Stimulated activated CD8-positive, alpha-beta memory T cell treated with anti-CD3 and anti-CD28 coated beads, Interleukin-12 subunit alpha, Interleukin-12 subunit beta, amount 100 ng/mL, for 1 hour (primary cell): ENCODE measurements around the gene CNOT6L.

Experiments used
- DNase-seq: peaks from one replicate; pipeline ENCODE4 v3.0.0-alpha.2; 2020; ENCODE audit warnings: low read depth

The CNOT6L gene

GRCh38 chr4:77712675-77713074 is 106.5 kb downstream of the CNOT6L start:
- no peak for DNase-seq

DNA sequence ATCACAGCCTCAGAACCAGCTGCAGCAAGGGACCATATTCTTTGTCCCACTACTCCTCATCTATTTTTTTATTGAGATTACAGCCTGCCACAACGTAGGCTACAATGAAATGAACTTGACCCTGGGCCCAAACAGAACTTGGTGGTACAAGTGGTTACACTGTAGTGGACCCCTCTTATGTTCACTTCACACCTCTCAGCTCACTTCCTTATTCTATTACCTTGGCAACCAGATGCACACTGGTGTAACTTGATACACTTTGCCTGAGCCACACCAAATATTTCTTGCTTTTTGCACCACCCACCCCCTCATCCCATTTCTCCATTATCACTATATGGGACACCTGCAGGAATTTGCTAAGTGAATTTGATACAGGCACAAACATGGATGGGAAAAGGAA is 107.7 kb downstream of the CNOT6L start:
- no peak for DNase-seq

DNA sequence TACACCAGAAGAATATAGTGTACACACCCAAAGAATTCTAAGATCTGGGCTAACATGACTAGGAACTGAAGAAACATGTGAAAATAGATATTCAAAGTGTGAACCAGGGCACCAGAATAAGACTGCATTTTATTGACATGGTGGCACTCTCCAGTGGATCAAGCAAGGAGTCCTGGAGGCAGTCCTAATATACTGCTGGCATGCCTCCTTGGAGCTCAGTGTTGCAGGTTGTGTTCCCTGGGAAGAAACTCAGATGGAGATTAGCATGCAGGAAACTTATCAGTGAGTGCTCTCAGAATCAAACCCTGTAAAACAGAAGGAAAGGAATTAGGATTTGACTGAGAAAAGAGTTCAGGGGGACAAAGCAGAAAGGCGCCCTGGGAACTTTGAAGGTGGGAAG is 108.5 kb downstream of the CNOT6L start:
- DNase-seq = no peak

- no peak for DNase-seq
These were observed 109.1 kb downstream of the CNOT6L start for GRCh38 chr4:77710059-77710458.

DNA sequence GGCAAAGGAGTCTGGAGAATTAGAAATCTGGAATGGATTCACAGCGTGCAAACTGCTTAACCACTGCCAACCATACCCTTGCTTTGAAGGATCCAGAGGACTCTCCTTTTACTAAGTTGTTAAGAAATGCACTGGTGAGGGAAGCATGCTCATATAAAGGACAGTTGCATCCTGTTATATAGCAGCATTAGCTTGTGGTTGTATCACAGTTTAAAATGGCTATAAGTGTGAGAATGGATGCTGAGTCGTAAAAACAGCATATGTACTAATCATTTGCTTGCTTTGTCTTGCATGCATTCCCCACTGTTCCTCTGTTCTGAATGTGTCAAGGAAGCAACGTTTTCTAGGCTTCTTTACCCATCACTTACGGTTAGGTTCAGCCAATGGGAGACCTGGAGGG is 112.5 kb downstream of the CNOT6L start:
- no peak for DNase-seq

- DNase-seq = no peak
These were observed 115.5 kb downstream of the CNOT6L start for GRCh38 chr4:77703666-77704065.

GRCh38 chr4:77701121-77701520 is 118.0 kb downstream of the CNOT6L start:
- no peak for DNase-seq

DNA sequence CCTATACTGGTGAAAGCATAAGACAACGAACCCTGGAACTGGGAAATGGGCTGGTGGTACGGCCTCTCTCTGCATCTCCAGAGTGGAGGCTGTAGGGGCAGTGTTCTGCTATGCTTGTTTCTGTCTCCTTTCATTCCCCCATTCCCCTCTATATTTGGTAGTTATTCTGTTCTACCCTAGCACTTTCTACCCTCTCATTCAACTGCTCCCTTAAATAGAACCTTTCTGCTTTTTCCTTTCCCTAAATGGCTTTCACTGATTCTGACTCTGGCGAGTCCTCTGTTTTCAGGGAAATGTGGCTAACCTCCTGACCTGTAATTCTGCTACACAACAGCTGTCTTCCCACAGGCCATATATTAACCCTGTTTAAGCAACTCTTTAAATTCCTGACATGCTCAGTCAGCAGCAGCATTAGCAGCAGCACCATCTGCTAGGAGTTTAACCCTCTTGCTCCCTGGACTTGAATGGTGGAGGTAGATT is 119.4 kb downstream of the CNOT6L start:
- DNase-seq = no peak

- DNase-seq = no peak
These were observed 121.1 kb downstream of the CNOT6L start for GRCh38 chr4:77697860-77698590.

- no peak for DNase-seq
These were observed 123.4 kb downstream of the CNOT6L start for GRCh38 chr4:77695774-77696173.

- DNase-seq = no peak
These were observed 126.2 kb downstream of the CNOT6L start for GRCh38 chr4:77692847-77693432.

GRCh38 chr4:77681792-77682191 is 137.4 kb downstream of the CNOT6L start:
- DNase-seq = no peak

- no peak for DNase-seq
These were observed 142.3 kb downstream of the CNOT6L start for GRCh38 chr4:77676842-77677241.

DNA sequence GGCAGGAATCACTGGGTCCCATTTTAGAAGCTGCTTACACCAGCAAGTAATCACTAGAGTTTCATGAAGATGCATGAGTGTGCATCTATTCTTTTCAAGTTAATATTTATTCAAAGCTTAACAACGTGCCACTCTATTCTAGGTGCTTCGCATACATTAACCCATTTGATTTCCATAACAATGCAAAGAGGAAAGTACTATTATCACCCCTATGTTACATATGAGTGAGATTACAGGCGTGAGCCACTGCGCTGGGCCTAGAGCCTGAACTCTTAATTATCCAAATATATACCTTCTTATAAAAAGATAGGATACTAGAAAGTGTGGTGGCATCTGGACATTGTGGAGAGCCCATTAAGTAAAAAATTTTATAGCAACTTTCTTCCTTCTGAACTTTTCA is 148.1 kb downstream of the CNOT6L start:
- DNase-seq = no peak

DNA sequence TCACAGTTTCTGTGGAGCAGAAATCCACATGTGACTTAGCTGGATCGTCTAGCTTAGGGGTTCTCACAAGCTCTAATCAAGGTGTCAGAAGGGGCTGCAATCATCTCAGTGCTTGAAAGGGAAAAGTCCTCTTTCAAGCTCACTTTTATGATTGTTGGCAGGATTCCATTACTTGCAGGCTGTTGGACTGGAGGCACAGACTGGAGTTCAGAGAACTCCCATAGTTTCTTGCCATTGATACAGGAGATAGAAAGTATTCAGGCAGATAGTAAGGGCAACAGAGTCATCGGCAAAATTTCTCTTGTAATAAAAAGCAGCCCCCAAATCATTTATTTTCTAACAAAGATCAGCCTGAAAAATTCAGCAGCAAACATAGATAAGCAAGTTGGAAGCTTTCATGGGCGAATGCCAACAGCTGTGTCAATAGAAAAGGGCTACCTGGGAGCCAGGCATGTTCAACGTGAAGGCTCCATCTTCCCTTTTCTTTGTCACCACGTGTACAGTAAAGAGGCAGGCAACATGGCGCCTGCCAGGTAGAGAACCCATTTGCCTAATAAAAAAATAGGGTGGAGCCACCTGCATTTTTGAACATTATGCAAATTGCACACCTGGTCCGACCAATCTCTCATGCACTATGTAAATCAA is 149.1 kb downstream of the CNOT6L start:
- no peak for DNase-seq

- no peak for DNase-seq
These were observed 153.6 kb downstream of the CNOT6L start for GRCh38 chr4:77665381-77666069.
